ENCODE results near the gene RNF186.
"Not testable (repeated sequence)": the region's sequence is repeated elsewhere in the genome, so short reads cannot be mapped to it uniquely, and the experiment has no call there.

The RNF186 gene

GRCh38 chr1:19814681-19815503, at the start of gene RNF186:
Gene RNF186 (minus strand): TSS chr1:19815283. CDS start chr1:19815101, 182 bp downstream.
- DNase-seq (ENCODE audit: low spot score) = no peak

- no peak for DNase-seq (ENCODE audit: low spot score)
Measured at GRCh38 chr1:19864570-19865160, 49.6 kb upstream of the RNF186 start.

GRCh38 chr1:19862944-19863343, 47.9 kb upstream of the RNF186 start:
- no peak for DNase-seq (ENCODE audit: low spot score)

- no peak for DNase-seq (ENCODE audit: low spot score)
Measured at GRCh38 chr1:19861842-19862530, 46.9 kb upstream of the RNF186 start.

GRCh38 chr1:19861034-19861433, 46.0 kb upstream of the RNF186 start:
- DNase-seq (ENCODE audit: low spot score) = no peak

GRCh38 chr1:19860418-19860817, 45.3 kb upstream of the RNF186 start:
- no peak for DNase-seq (ENCODE audit: low spot score)

- no peak for DNase-seq (ENCODE audit: low spot score)
Measured at GRCh38 chr1:19859876-19860275, 44.8 kb upstream of the RNF186 start.

GRCh38 chr1:19858893-19859292, 43.8 kb upstream of the RNF186 start:
- DNase-seq (ENCODE audit: low spot score) = no peak

GRCh38 chr1:19854866-19855265, 39.8 kb upstream of the RNF186 start:
- DNase-seq (ENCODE audit: low spot score) = no peak

- no peak for DNase-seq (ENCODE audit: low spot score)
Measured at GRCh38 chr1:19852036-19852435, 37.0 kb upstream of the RNF186 start.

- DNase-seq (ENCODE audit: low spot score) = no peak
Measured at GRCh38 chr1:19850214-19850613, 35.1 kb upstream of the RNF186 start.

- DNase-seq (ENCODE audit: low spot score) = not testable (repeated sequence)
Measured at GRCh38 chr1:19849307-19849706, 34.2 kb upstream of the RNF186 start.

GRCh38 chr1:19847334-19847733, 32.3 kb upstream of the RNF186 start:
- not testable (repeated sequence) for DNase-seq (ENCODE audit: low spot score)

- no peak for DNase-seq (ENCODE audit: low spot score)
Measured at GRCh38 chr1:19846338-19846737, 31.3 kb upstream of the RNF186 start.

- no peak for DNase-seq (ENCODE audit: low spot score)
Measured at GRCh38 chr1:19845555-19845954, 30.5 kb upstream of the RNF186 start.

- no peak for DNase-seq (ENCODE audit: low spot score)
Measured at GRCh38 chr1:19844731-19845495, 29.8 kb upstream of the RNF186 start.

- no peak for DNase-seq (ENCODE audit: low spot score)
Measured at GRCh38 chr1:19840228-19840627, 25.1 kb upstream of the RNF186 start.

GRCh38 chr1:19837866-19838265, 22.8 kb upstream of the RNF186 start:
- no peak for DNase-seq (ENCODE audit: low spot score)

GRCh38 chr1:19835578-19835977, 20.5 kb upstream of the RNF186 start:
- no peak for DNase-seq (ENCODE audit: low spot score)

GRCh38 chr1:19831441-19831840, 16.4 kb upstream of the RNF186 start:
- DNase-seq (ENCODE audit: low spot score) = no peak

GRCh38 chr1:19828546-19828945, 13.5 kb upstream of the RNF186 start:
- no peak for DNase-seq (ENCODE audit: low spot score)

GRCh38 chr1:19825298-19825697, 10.2 kb upstream of the RNF186 start:
- no peak for DNase-seq (ENCODE audit: low spot score)
